22Rv1 (cell line): ENCODE results near the gene KDM4B.

Source experiments
- H3K27ac ChIP-seq: fragments of 450-650 bp; 2 replicates; pipeline ENCODE4 v1.5.1; 2017
- ZFX ChIP-seq: fragments of 450-650 bp; IDR thresholded peaks from 2 replicates; pipeline ENCODE4 v1.6.1; 2017; ENCODE audit warnings: antibody characterized with exemption, borderline replicate concordance
- TF ChIP-seq, protein P1 (sequence below): fragments of 450-650 bp; IDR thresholded peaks from 2 replicates; pipeline ENCODE4 v1.5.1; 2017; ENCODE audit warnings: mild to moderate bottlenecking

Gene KDM4B

DNA sequence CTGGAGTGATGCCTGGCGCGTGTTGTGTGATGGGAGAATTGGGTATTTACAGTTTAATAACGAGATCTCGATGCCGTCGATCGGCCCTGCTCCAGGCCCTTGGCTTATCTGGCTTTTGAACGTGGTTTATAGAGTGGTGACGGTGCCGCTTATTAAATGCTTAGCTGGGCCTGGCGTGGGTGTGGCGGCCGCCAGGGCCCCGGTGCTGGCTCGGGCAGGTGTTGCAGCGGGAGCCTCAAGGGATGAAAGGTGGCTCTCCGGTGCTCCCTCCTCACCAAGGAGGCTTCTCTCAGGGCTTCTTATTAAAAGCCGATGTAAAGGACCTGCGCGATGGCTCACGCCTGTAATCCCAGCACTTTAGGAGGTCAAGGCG lies 173.8 kb downstream of the KDM4B start:
- TF ChIP-seq ZFX, result no peak
- TF ChIP-seq, protein P1, sequence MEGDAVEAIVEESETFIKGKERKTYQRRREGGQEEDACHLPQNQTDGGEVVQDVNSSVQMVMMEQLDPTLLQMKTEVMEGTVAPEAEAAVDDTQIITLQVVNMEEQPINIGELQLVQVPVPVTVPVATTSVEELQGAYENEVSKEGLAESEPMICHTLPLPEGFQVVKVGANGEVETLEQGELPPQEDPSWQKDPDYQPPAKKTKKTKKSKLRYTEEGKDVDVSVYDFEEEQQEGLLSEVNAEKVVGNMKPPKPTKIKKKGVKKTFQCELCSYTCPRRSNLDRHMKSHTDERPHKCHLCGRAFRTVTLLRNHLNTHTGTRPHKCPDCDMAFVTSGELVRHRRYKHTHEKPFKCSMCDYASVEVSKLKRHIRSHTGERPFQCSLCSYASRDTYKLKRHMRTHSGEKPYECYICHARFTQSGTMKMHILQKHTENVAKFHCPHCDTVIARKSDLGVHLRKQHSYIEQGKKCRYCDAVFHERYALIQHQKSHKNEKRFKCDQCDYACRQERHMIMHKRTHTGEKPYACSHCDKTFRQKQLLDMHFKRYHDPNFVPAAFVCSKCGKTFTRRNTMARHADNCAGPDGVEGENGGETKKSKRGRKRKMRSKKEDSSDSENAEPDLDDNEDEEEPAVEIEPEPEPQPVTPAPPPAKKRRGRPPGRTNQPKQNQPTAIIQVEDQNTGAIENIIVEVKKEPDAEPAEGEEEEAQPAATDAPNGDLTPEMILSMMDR, result no peak
- no peak overlapping the region for H3K27ac ChIP-seq

DNA sequence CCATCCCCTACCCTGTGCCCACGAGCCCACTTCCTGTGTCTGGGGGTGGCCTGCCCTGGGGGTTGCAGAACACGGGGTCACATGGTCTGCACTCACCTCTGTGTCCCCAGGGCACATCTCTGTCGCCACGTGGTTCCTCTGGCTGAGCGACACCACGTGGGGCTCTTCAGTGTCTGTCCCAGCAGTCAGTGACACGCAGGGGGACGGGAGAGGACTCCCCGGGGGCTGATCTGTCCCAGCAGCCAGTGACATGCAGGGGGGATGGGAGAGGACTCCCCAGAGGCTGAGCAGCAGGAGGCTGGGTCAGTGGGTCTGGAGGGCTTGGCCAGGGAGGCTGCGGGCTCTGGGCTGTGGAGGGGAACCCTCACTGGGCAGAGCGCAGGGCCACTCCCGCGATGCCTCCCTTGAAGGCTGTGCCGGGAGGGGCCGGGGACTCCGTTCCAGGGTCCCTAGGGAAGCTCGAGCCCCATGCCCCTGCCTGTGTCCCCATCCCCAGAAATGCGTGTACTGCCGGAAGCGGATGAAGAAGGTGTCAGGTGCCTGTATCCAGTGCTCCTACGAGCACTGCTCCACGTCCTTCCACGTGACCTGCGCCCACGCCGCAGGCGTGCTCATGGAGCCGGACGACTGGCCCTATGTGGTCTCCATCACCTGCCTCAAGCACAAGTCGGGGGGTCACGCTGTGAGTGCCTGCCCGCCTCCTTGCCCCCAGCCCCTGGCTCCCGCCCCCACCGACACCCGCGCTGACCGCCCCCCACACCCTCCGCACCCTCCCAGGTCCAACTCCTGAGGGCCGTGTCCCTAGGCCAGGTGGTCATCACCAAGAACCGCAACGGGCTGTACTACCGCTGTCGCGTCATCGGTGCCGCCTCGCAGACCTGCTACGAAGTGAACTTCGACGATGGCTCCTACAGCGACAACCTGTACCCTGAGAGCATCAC lies 174.8 kb downstream of the KDM4B start:
- no peak overlapping the region for H3K27ac ChIP-seq
- no peak for TF ChIP-seq ZFX
- TF ChIP-seq, protein P1, result no peak

DNA sequence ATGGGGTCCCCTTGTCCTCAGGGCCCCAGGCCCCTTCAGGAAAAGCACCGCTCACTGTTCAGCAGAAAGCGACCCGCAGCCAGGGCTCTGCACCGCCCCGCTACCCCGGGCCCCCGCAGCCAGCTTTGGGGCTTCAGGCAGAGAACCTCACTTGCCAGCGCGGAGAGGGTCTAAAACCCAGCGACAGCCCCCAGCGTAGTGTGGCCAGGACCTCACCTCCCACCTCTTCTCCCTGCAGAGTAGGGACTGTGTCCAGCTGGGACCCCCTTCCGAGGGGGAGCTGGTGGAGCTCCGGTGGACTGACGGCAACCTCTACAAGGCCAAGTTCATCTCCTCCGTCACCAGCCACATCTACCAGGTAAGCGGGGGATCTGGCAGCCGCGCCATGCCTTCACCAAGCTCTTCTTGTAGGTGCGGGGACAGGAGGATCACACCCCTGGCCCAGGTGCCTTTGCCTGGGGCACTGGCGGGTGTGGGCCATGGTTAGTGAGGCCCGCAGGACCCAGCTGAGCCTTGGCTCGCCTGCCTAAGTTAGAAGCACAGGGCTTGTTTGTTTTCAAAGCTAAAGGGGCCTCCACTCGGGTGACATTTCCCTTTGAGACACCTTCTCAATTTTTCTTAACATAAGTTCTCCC lies 175.7 kb downstream of the KDM4B start:
- no peak for TF ChIP-seq ZFX
- TF ChIP-seq, protein P1, result no peak
- no peak overlapping the region for H3K27ac ChIP-seq

DNA sequence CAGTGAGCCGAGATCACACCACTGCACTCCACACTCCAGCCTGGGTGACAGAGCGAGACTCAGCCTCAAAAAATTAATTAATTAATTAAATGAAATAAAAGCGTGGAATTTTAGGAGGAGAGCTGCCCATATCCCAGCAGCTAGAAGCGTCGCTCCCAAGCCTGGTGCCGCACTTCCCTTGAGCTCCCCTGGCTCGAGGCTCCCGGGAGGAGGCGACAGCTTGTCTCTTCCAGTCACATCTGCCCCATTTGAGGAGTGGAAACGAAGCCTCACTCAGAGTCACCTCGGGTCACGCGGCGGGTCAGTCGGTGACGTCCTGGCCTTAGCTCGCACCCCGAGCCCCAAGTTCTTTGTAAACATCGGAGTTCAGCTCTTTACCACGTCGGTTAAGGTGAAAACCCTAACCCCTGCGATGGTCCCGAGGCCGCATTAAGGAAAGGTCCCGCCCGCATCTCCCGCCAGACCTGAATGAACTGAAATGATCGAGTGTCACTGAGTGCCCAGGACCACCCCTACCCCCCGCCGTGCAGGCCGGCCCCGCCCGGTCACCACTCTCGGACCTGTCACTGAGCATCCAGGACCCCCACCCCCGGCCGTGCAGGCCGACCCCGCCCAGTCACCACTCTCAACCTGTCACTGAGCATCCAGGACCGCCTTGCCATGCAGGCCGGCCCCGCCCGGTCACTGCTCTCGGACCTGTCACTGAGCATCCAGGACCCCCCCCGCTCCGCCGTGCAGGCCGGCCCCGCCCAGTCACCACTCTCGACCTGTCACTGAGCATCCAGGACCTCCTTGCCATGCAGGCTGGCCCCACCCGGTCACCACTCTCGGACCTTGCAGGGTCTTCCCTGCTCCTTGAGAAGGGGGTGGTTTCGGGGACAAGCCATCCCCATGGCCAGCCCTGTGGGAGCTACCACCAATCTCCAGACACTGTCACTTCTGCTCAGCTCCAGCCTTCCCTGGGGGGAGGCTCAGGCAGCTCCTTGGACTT lies 176.9 kb downstream of the KDM4B start:
- no peak overlapping the region for H3K27ac ChIP-seq
- TF ChIP-seq, protein P1, result no peak
- TF ChIP-seq ZFX, result no peak

GRCh38 chr19:5147074-5147977 lies 178.4 kb downstream of the KDM4B start:
- TF ChIP-seq ZFX, result no peak
- TF ChIP-seq, protein P1, result no peak
- no peak overlapping the region for H3K27ac ChIP-seq
